Keratinocyte (primary cell): Measurements from ENCODE around the gene RASL12. TPM values are rescaled to one million over a fixed set of nuclear protein-coding genes. Genes with fewer than 3 reads are reported as not detected.

Experiments
- DNase-seq: peaks from one replicate; pipeline ENCODE4 v3.0.0-alpha.2; 2011; ENCODE audit warnings: low read depth, missing footprints, low spot score
- FAIRE-seq: peaks from 2 replicates; lab custom pipeline; 2011; peaks lifted over from hg19 to GRCh38; lab: Jason Lieb, UNC
- H2AFZ ChIP-seq: 2 replicates; pipeline ENCODE4 v1.6.0; 2012; ENCODE audit warnings: low read length, control low read depth, inconsistent platforms; ENCODE audit not compliant: control insufficient read depth
- H3K27ac ChIP-seq: 2 replicates; pipeline ENCODE4 v1.5.1; 2011; ENCODE audit warnings: low read length; ENCODE audit not compliant: control insufficient read depth, insufficient read depth
- H3K27me3 ChIP-seq: 3 replicates; pipeline ENCODE4 v1.6.0; 2011; ENCODE audit warnings: low read length; ENCODE audit not compliant: control insufficient read depth, insufficient read depth; ENCODE audit errors: extremely low read depth
- H3K36me3 ChIP-seq, 2 experiments: 2 replicates in 1 of 2; 3 replicates in 1 of 2; pipeline ENCODE4 v1.5.1; 2011; ENCODE audit warnings: low read length in 2 of 2, mild to moderate bottlenecking in 1 of 2; ENCODE audit not compliant: control insufficient read depth in 2 of 2, insufficient read depth in 2 of 2; ENCODE audit errors: extremely low read depth in 1 of 2
- H3K4me1 ChIP-seq: 3 replicates; pipeline ENCODE4 v1.5.1; 2011; ENCODE audit warnings: low read length; ENCODE audit not compliant: control insufficient read depth, insufficient read depth; ENCODE audit errors: extremely low read depth
- H3K4me2 ChIP-seq: 3 replicates; pipeline ENCODE4 v1.6.0; 2011; ENCODE audit warnings: low read depth, low read length; ENCODE audit not compliant: control insufficient read depth, insufficient read depth; ENCODE audit errors: extremely low read depth
- H3K4me3 ChIP-seq, 3 experiments: fragments of 200-600 bp in 1 of 3; sonication (generic) in 1 of 3; 2 replicates in 2 of 3; 3 replicates in 1 of 3; pipeline ENCODE4 v1.5.1; 2011 to 2016; ENCODE audit warnings: low read length in 3 of 3, mild to moderate bottlenecking in 3 of 3, control low read depth in 2 of 3, inconsistent platforms in 1 of 3, low read depth in 1 of 3, mixed read lengths in 1 of 3, mixed run types in 1 of 3, moderate library complexity in 1 of 3; ENCODE audit not compliant: control insufficient read depth in 2 of 3, insufficient read depth in 2 of 3; ENCODE audit errors: extremely low read depth in 1 of 3
- H3K79me2 ChIP-seq: 2 replicates; pipeline ENCODE4 v1.6.0; 2012; ENCODE audit warnings: low read length; ENCODE audit not compliant: control insufficient read depth, insufficient read depth
- H3K9ac ChIP-seq: 3 replicates; pipeline ENCODE4 v1.6.0; 2011; ENCODE audit warnings: low read length; ENCODE audit not compliant: control insufficient read depth, insufficient read depth; ENCODE audit errors: extremely low read depth
- H3K9me1 ChIP-seq: 3 replicates; pipeline ENCODE4 v1.6.0; 2011; ENCODE audit warnings: low read length; ENCODE audit not compliant: control insufficient read depth, insufficient read depth; ENCODE audit errors: extremely low read depth
- H3K9me3 ChIP-seq: 2 replicates; pipeline ENCODE4 v1.5.1; 2012; ENCODE audit warnings: low read depth, low read length; ENCODE audit not compliant: control insufficient read depth
- H4K20me1 ChIP-seq: 3 replicates; pipeline ENCODE4 v1.6.0; 2011; ENCODE audit warnings: low read length; ENCODE audit not compliant: control insufficient read depth, insufficient read depth; ENCODE audit errors: extremely low read depth
- CTCF ChIP-seq, 3 experiments: IDR thresholded peaks in 1 of 3; conservative IDR thresholded peaks in 1 of 3; optimal IDR thresholded peaks in 1 of 3; 2 replicates in 2 of 3; 3 replicates in 1 of 3; pipeline versions ENCODE3 to v1.5.1; 2011; ENCODE audit warnings: low read length in 3 of 3, mild to moderate bottlenecking in 3 of 3, moderate library complexity in 2 of 3, control low read depth in 1 of 3, inconsistent platforms in 1 of 3; ENCODE audit not compliant: insufficient read depth in 2 of 3; ENCODE audit errors: extremely low read depth in 1 of 3
- EZH2 ChIP-seq: IDR thresholded peaks from one replicate; pipeline ENCODE4 v1.6.1; 2012; ENCODE audit warnings: inconsistent platforms, mild to moderate bottlenecking, low read length, moderate library complexity
- dilution Hi-C: fragments of 300-500 bp; cut with MboI; formaldehyde crosslinking; loops from one replicate; pipeline ENCODE4 v1.7.0; 2020; ENCODE audit warnings: low sequenced_read_pairs; ENCODE audit not compliant: extremely low pct_ligation_motif_present
- polyA plus RNA-seq, 5 experiments: library from polyadenylated mRNA; depleted of rRNA in 3 of 5; stranded (reverse) in 3 of 5; stranded (forward) in 1 of 5; unstranded in 1 of 5; fragments of >200 nt; gene quantifications; 1 replicate in 1 of 5; 2 replicates in 3 of 5; 3 replicates in 1 of 5; pipeline versions ENCODE4 v1.2.1 to v1.2.3, GENCODE V29; 2011 to 2012; ENCODE audit warnings: missing spikeins in 2 of 5, low read depth in 1 of 5, low replicate concordance in 1 of 5

RASL12 gene
- polyA plus RNA-seq, 1 donor (not counting 4 experiments of a cell fraction or from before 2014, with no cell fraction given): not detected

DNA sequence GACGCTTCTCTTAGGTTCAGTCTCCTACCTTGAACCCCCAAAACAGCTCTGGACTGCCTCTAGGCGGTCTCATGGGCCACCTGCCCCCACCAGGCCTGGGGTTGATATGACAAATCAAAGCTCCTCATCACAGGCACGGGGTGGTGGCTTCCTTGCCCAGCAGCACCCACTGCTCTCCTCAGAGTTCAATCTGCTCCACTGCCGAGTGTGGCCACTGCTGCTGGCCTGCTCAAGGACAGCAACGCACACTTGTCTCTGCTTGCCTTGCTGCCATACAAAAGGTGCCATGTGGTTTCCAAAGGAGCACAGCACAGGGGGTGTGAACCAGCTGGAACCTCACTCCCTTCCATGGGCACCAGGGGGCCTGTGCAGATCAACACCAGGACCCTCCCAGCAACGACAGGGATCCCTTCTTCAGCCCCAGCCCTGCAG, 18.9 kb upstream of the RASL12 start:
- no peak overlapping the region for H3K27ac ChIP-seq

DNA sequence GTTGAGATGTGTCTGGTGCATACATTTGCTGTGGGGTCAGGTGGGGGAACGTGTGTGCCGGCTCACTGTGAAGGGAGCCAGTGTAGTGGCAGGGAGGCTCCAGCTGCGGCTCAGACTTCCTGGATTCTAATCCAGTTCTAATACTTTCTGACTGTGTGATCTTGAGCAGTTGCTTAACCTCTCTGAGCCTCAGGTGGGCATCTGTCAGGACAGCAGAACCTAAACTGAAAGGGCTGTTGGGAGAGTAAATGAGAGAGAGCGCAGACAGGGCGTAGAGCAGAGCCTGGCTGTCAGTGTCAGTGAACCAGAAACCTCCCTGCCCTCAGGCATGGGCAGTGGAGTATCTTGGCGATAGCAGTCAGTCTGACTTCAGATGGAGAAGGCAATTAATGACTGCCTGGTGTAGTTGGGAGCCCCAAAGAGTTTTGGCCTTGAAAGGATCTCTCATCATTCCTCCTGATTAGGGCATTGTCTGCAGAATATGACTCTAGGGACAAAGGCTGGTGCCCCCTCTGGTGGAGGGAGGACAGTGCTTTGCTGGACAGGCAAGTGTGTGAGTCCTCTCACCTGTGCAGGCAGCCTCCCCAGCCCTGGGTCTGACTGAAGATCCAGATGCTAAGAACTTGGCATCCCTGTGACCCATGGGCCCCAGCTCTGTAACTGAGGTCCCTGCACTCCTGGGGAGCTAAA, 18.3 kb upstream of the RASL12 start:
- H4K20me1 ChIP-seq: peaks cover 3% of the 10 kb centered on the region
- no peak overlapping the region for H3K27ac ChIP-seq
- H3K9ac ChIP-seq: no peak overlapping the region
- TF ChIP-seq CTCF (optimal IDR thresholded peaks at IDR 0.05 in 1 of 3, IDR thresholded peaks at IDR 0.05 in 1 of 3, conservative IDR thresholded peaks at IDR 0.05 in 1 of 3; ENCODE audit: extremely low read depth in 1 of 3, insufficient read depth in 2 of 3, low read length in 3 of 3): peak; percentile 44 to 74 (median 61)
- no peak for TF ChIP-seq EZH2
- H3K4me2 ChIP-seq: no peak overlapping the region
- peaks cover 12% of the 10 kb centered on the region for H3K27me3 ChIP-seq
- peaks cover 4% of the 10 kb centered on the region for H3K4me1 ChIP-seq
- H3K9me1 ChIP-seq: no peaks in the 10 kb centered on the region
- dilution Hi-C loops: no loop called here
- no peak for FAIRE-seq
- no peaks in the 10 kb centered on the region for H3K79me2 ChIP-seq
- DNase-seq: no peak
- H3K36me3 ChIP-seq: no peaks in the 10 kb centered on the region
- no peak overlapping the region for H3K4me3 ChIP-seq
- H3K9me3 ChIP-seq: no peaks in the 10 kb centered on the region
- H2AFZ ChIP-seq: no peak overlapping the region

More for the DNA sequence above, 18.9 kb upstream of the RASL12 start:
- Histone ChIP-seq H3K9ac (no peak overlapping the region), H3K36me3 (no peaks in the 10 kb centered on the region), H3K4me3 (no peak overlapping the region), H3K9me3 (no peaks in the 10 kb centered on the region), H4K20me1 (peaks cover 3% of the 10 kb centered on the region), H2AFZ (peak overlapping the region; percentile 3), H3K27me3 (peaks cover 12% of the 10 kb centered on the region), H3K79me2 (no peaks in the 10 kb centered on the region), H3K4me1 (peaks cover 4% of the 10 kb centered on the region), H3K4me2 (peak overlapping the region; percentile 35), H3K9me1 (no peaks in the 10 kb centered on the region)
- DNase-seq: no peak
- TF ChIP-seq EZH2: no peak
- peak; percentile 18 to 35 (median 23) for TF ChIP-seq CTCF (optimal IDR thresholded peaks at IDR 0.05 in 1 of 3, IDR thresholded peaks at IDR 0.05 in 1 of 3, conservative IDR thresholded peaks at IDR 0.05 in 1 of 3; ENCODE audit: extremely low read depth in 1 of 3, insufficient read depth in 2 of 3, low read length in 3 of 3)
- FAIRE-seq: no peak
- dilution Hi-C loops: no loop called here
